H1 (cell line): ENCODE results near the gene CRNN. TPM values are rescaled to one million over a fixed set of nuclear protein-coding genes. Genes with fewer than 3 reads are reported as not detected.

ENCODE experiments used
- CTCF ChIA-PET: fragments of 300-600 bp; sonication (Branson Sonifier 250); formaldehyde crosslinking; loops from one replicate; lab custom pipeline; 2021; ENCODE audit not compliant: partially characterized antibody; lab: Charles Lee
- POLR2A ChIA-PET: fragments of 300-600 bp; sonication (Branson Sonifier 250); formaldehyde crosslinking; loops from one replicate; lab custom pipeline; 2021; ENCODE audit warnings: inconsistent platforms; ENCODE audit not compliant: partially characterized antibody; lab: Charles Lee
- DNase-seq, 2 experiments: peaks; one replicate each; pipeline versions ENCODE4 v3.0.0 to v3.0.0-alpha.2; 2010 to 2022; ENCODE audit warnings: low spot score in 2 of 2, low read depth in 1 of 2, mixed read lengths in 1 of 2
- FAIRE-seq: peaks from 2 replicates; lab custom pipeline; 2011; peaks lifted over from hg19 to GRCh38; lab: Jason Lieb, UNC
- H2AFZ ChIP-seq: 2 replicates; pipeline ENCODE4 v1.8.1; 2012; ENCODE audit warnings: low read length, inconsistent platforms
- H2AK5ac ChIP-seq: 2 replicates; pipeline ENCODE4 v1.6.1; 2013; ENCODE audit warnings: low read depth, low read length
- H2BK120ac ChIP-seq: replicated peaks from 2 replicates; pipeline ENCODE3; 2013; ENCODE audit warnings: low read depth, low read length, inconsistent platforms
- H2BK12ac ChIP-seq: 2 replicates; pipeline ENCODE4 v1.6.1; 2013; ENCODE audit warnings: low read depth, low read length
- H2BK15ac ChIP-seq: 2 replicates; pipeline ENCODE4 v1.6.1; 2013; ENCODE audit warnings: low read length
- H2BK20ac ChIP-seq: 2 replicates; pipeline ENCODE4 v1.6.1; 2013; ENCODE audit warnings: low read length
- H2BK5ac ChIP-seq: 2 replicates; pipeline ENCODE4 v1.6.1; 2013; ENCODE audit warnings: low read depth, low read length
- H3K14ac ChIP-seq: 2 replicates; pipeline ENCODE4 v1.6.1; 2013; ENCODE audit warnings: inconsistent platforms; ENCODE audit not compliant: insufficient read length
- H3K18ac ChIP-seq: 2 replicates; pipeline ENCODE4 v1.6.1; 2013; ENCODE audit warnings: low read length; ENCODE audit errors: extremely low read depth
- H3K23ac ChIP-seq: 2 replicates; pipeline ENCODE4 v1.6.1; 2013; ENCODE audit warnings: inconsistent platforms; ENCODE audit not compliant: insufficient read length
- H3K23me2 ChIP-seq: 2 replicates; pipeline ENCODE4 v1.6.1; 2013; ENCODE audit warnings: low read depth, low read length
- H3K27ac ChIP-seq: 2 replicates; pipeline ENCODE4 v1.6.1; 2011; ENCODE audit warnings: low read depth, low read length, inconsistent platforms
- H3K27me3 ChIP-seq, 4 experiments: replicated peaks in 1 of 4; 1 replicate in 1 of 4; 2 replicates in 3 of 4; pipeline versions ENCODE4 v1.6.1 to v1.8.1; 2011 to 2013; ENCODE audit warnings: low read length in 3 of 4, mild to moderate bottlenecking in 3 of 4, inconsistent platforms in 2 of 4, mixed read lengths in 2 of 4, moderate library complexity in 1 of 4; ENCODE audit not compliant: control insufficient read depth in 3 of 4, insufficient read depth in 3 of 4; ENCODE audit errors: extremely low read depth in 1 of 4
- H3K36me3 ChIP-seq, 4 experiments: 2 replicates each; pipeline versions ENCODE4 v1.6.1 to v1.8.1; 2011 to 2013; ENCODE audit warnings: mild to moderate bottlenecking in 4 of 4, low read length in 3 of 4, moderate library complexity in 2 of 4, control low read depth in 1 of 4, inconsistent platforms in 1 of 4; ENCODE audit not compliant: insufficient read depth in 4 of 4, control insufficient read depth in 2 of 4
- H3K4ac ChIP-seq: replicated peaks from 2 replicates; pipeline ENCODE3; 2013; ENCODE audit warnings: low read length, low read depth, mixed read lengths, inconsistent platforms; ENCODE audit not compliant: insufficient read length
- H3K4me1 ChIP-seq, 4 experiments: replicated peaks in 1 of 4; 1 replicate in 1 of 4; 2 replicates in 3 of 4; pipeline versions ENCODE4 v1.6.1 to v1.8.1; 2011 to 2013; ENCODE audit warnings: low read length in 3 of 4, inconsistent platforms in 2 of 4, mixed read lengths in 1 of 4; ENCODE audit not compliant: insufficient read depth in 4 of 4, control insufficient read depth in 3 of 4
- H3K4me2 ChIP-seq, 2 experiments: 2 replicates each; pipeline versions ENCODE4 v1.6.1 to v1.8.1; 2011 to 2013; ENCODE audit warnings: low read depth in 2 of 2, low read length in 2 of 2, control low read depth in 1 of 2, inconsistent platforms in 1 of 2, mild to moderate bottlenecking in 1 of 2; ENCODE audit not compliant: insufficient read depth in 1 of 2
- H3K4me3 ChIP-seq, 4 experiments: fragments of 200-600, 300-600 bp in 1 of 4; sonication (generic), shearing (Covaris generic), sonication (Bioruptor Twin) in 1 of 4; 2 replicates each; pipeline versions ENCODE4 v1.5.1 to v1.8.1; 2011 to 2016; ENCODE audit warnings: low read length in 4 of 4, low read depth in 3 of 4, control low read depth in 2 of 4, inconsistent platforms in 2 of 4, mild to moderate bottlenecking in 2 of 4, mixed read lengths in 1 of 4, moderate library complexity in 1 of 4; ENCODE audit not compliant: insufficient read depth in 2 of 4; ENCODE audit errors: extremely low read depth in 1 of 4
- H3K56ac ChIP-seq: replicated peaks from 2 replicates; pipeline ENCODE3; 2013; ENCODE audit warnings: low read depth, mild to moderate bottlenecking, mixed read lengths, low read length, inconsistent platforms; ENCODE audit not compliant: insufficient read length
- H3K79me1 ChIP-seq: 2 replicates; pipeline ENCODE4 v1.6.1; 2013; ENCODE audit warnings: low read depth, low read length, control low read depth
- H3K79me2 ChIP-seq, 2 experiments: 2 replicates each; pipeline versions ENCODE4 v1.6.1 to v1.8.1; 2012 to 2013; ENCODE audit warnings: low read length in 2 of 2, mild to moderate bottlenecking in 2 of 2, inconsistent platforms in 1 of 2; ENCODE audit not compliant: insufficient read depth in 2 of 2, control insufficient read depth in 1 of 2
- H3K9ac ChIP-seq, 4 experiments: replicated peaks in 1 of 4; 1 replicate in 1 of 4; 2 replicates in 3 of 4; pipeline versions ENCODE4 v1.6.1 to v1.8.1; 2011 to 2013; ENCODE audit warnings: low read depth in 3 of 4, low read length in 3 of 4, control low read depth in 2 of 4, mild to moderate bottlenecking in 2 of 4, moderate library complexity in 2 of 4, inconsistent platforms in 1 of 4; ENCODE audit errors: extremely low read depth in 1 of 4
- H3K9me3 ChIP-seq, 2 experiments: 2 replicates each; pipeline versions ENCODE4 v1.6.1 to v1.8.1; 2012 to 2013; ENCODE audit warnings: mild to moderate bottlenecking in 2 of 2, moderate library complexity in 2 of 2, control low read depth in 1 of 2, inconsistent platforms in 1 of 2, low read depth in 1 of 2, low read length in 1 of 2, mixed read lengths in 1 of 2; ENCODE audit not compliant: insufficient read depth in 2 of 2
- H4K20me1 ChIP-seq, 2 experiments: replicated peaks in 1 of 2; 2 replicates each; pipeline versions ENCODE3 to v1.8.1; 2011 to 2013; ENCODE audit warnings: inconsistent platforms in 2 of 2, low read length in 2 of 2, mild to moderate bottlenecking in 1 of 2; ENCODE audit not compliant: insufficient read depth in 2 of 2, control insufficient read depth in 1 of 2
- H4K5ac ChIP-seq: 2 replicates; pipeline ENCODE4 v1.6.1; 2013; ENCODE audit warnings: low read length, low read depth, mixed read lengths, inconsistent platforms; ENCODE audit not compliant: insufficient read length
- H4K8ac ChIP-seq: 2 replicates; pipeline ENCODE4 v1.8.0; 2013; ENCODE audit warnings: mild to moderate bottlenecking, moderate library complexity, low read length, inconsistent platforms; ENCODE audit not compliant: insufficient read depth; ENCODE audit errors: extremely low read depth
- H4K91ac ChIP-seq: replicated peaks from 2 replicates; pipeline ENCODE3; 2013; ENCODE audit warnings: low read length, mixed read lengths, inconsistent platforms; ENCODE audit not compliant: insufficient read length
- BACH1 ChIP-seq: IDR thresholded peaks from 2 replicates; pipeline ENCODE4 v1.6.1; 2012; ENCODE audit warnings: low read length, improper control_type of control experiment
- BCL11A ChIP-seq, 2 experiments: IDR thresholded peaks; one replicate each; pipeline ENCODE4 v1.6.1; 2011; ENCODE audit warnings: low read depth in 2 of 2, low read length in 2 of 2, mild to moderate bottlenecking in 2 of 2
- CHD1 ChIP-seq: IDR thresholded peaks from 2 replicates; pipeline ENCODE4 v1.6.1; 2012; ENCODE audit warnings: low read depth, low read length, improper control_type of control experiment
- GTF2F1 ChIP-seq: IDR thresholded peaks from 2 replicates; pipeline ENCODE4 v1.6.1; 2012; ENCODE audit warnings: low read depth, low read length, improper control_type of control experiment, borderline replicate concordance
- KDM4A ChIP-seq: IDR thresholded peaks from one replicate; pipeline ENCODE4 v1.7.1; 2012; ENCODE audit warnings: low read depth, mild to moderate bottlenecking, moderate library complexity, low read length, inconsistent platforms; ENCODE audit not compliant: severe bottlenecking
- MAFK ChIP-seq: IDR thresholded peaks from 2 replicates; pipeline ENCODE4 v1.6.1; 2012; ENCODE audit warnings: low read depth, mild to moderate bottlenecking, improper control_type of control experiment, low read length
- POLR2A ChIP-seq, 2 experiments: IDR thresholded peaks; 1 replicate in 1 of 2; 2 replicates in 1 of 2; pipeline ENCODE4 v1.6.1; 2011; ENCODE audit warnings: low read depth in 2 of 2, low read length in 2 of 2, mild to moderate bottlenecking in 2 of 2; ENCODE audit errors: control extremely low read depth in 1 of 2
- POLR2AphosphoS5 ChIP-seq: IDR thresholded peaks from 2 replicates; pipeline ENCODE4 v1.6.1; 2011; ENCODE audit warnings: low read depth, low read length
- SP2 ChIP-seq: IDR thresholded peaks from 2 replicates; pipeline ENCODE4 v1.6.1; 2012; ENCODE audit warnings: mild to moderate bottlenecking, low read length, inconsistent platforms
- whole genome bisulfite sequencing, 2 experiments: shearing (Covaris generic) in 1 of 2; methylation state at CpG; one replicate each; pipeline versions ENCODE4 v1.1.6 to v1.1.7; 2013 to 2015; ENCODE audit warnings: low lambda C conversion rate in 2 of 2, mixed read lengths in 2 of 2, inconsistent platforms in 1 of 2, low coverage in 1 of 2, missing lambda C conversion rate in 1 of 2; ENCODE audit not compliant: insufficient replicate concordance in 2 of 2, insufficient coverage in 1 of 2, insufficient read length in 1 of 2; ENCODE audit errors: extremely low coverage in 1 of 2, missing lambda C conversion rate in 1 of 2; 5-methylcytosine and 5-hydroxymethylcytosine counted together
- polyA plus RNA-seq, 7 experiments: library from polyadenylated mRNA; depleted of rRNA in 3 of 7; stranded (reverse) in 5 of 7; unstranded in 2 of 7; fragments of >200 nt in 5 of 7; fragments of 200-250 nt in 2 of 7; gene quantifications; 1 replicate in 5 of 7; 2 replicates in 1 of 7; 4 replicates in 1 of 7; pipeline versions ENCODE4 v1.2.1 to v1.2.3, GENCODE V29; 2011 to 2013; ENCODE audit warnings: missing spikeins in 2 of 7, mixed read lengths in 2 of 7
- total RNA-seq: library from RNA; stranded (reverse); fragmentation: NEBNext Ultra II Directional; extraction: Animal tissue kit (Norgen Biotek cat#: 25700); gene quantifications from 2 replicates; pipeline ENCODE4 v1.2.1, GENCODE V29; 2021
- TF ChIP-seq, protein P1 (sequence below), 3 experiments: IDR thresholded peaks; 1 replicate in 2 of 3; 2 replicates in 1 of 3; pipeline versions ENCODE4 v1.5.1 to v1.6.1; 2011; ENCODE audit warnings: low read length in 3 of 3, mild to moderate bottlenecking in 3 of 3, inconsistent platforms in 2 of 3, low read depth in 1 of 3, moderate library complexity in 1 of 3; ENCODE audit not compliant: insufficient read depth in 1 of 3; ENCODE audit errors: control extremely low read depth in 1 of 3

CRNN gene
- total and polyA plus RNA-seq, 2 of the 8 experiments (the other 6 are each of a cell fraction or from before 2014, with no cell fraction given) = not detected

DNA sequence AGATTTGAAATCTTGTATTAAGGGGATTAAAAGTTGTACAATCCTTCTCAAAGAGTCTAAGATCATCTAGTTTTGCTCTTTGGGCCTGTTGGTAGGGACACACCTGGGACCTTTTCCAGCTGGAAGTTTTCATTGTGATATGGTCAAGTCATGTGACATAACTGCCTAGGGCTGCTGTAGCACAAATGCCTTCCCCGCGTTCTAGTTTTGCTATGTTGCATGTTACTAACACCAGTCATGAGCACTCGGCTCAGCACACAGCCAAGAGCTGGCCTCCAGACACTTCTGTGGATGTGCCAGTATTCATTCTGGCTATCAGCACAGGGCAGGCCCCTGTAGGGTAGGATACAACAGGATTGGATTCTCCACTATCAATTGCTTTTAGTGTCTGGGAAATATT, 39.6 kb downstream of the CRNN start:
- FAIRE-seq = no peak
- no peak overlapping the region for H2AK5ac ChIP-seq
- CTCF ChIA-PET = no interaction called here

More for the DNA sequence above, 39.6 kb downstream of the CRNN start:
- Histone ChIP-seq H2BK12ac (no peak overlapping the region), H3K36me3 (no peaks in the 10 kb centered on the region), H2BK15ac (no peak overlapping the region), H3K23me2 (no peaks in the 10 kb centered on the region), H4K5ac (no peak overlapping the region), H4K8ac (no peak overlapping the region), H3K4me2 (no peak overlapping the region), H4K20me1 (no peaks in the 10 kb centered on the region), H2BK120ac (no peak overlapping the region), H3K27me3 (no peaks in the 10 kb centered on the region), H2BK5ac (no peak overlapping the region), H2BK20ac (no peak overlapping the region), H3K9me3 (peaks cover 57% of the 10 kb centered on the region in 2 experiments)
- POLR2A ChIA-PET = no interaction called here
- no peak for TF ChIP-seq POLR2A (IDR thresholded peaks at IDR 0.05; ENCODE audit: control extremely low read depth in 1 of 2, low read depth in 2 of 2, low read length in 2 of 2)
- no peak for TF ChIP-seq SP2
- TF ChIP-seq CHD1 = no peak
- no peak for TF ChIP-seq KDM4A
- no peak for TF ChIP-seq POLR2AphosphoS5
- no peak for TF ChIP-seq GTF2F1
- TF ChIP-seq MAFK = no peak
- no peak for TF ChIP-seq BACH1
- no peak for TF ChIP-seq BCL11A (IDR thresholded peaks at IDR 0.05; ENCODE audit: low read depth in 2 of 2, low read length in 2 of 2)
- TF ChIP-seq, protein P1, sequence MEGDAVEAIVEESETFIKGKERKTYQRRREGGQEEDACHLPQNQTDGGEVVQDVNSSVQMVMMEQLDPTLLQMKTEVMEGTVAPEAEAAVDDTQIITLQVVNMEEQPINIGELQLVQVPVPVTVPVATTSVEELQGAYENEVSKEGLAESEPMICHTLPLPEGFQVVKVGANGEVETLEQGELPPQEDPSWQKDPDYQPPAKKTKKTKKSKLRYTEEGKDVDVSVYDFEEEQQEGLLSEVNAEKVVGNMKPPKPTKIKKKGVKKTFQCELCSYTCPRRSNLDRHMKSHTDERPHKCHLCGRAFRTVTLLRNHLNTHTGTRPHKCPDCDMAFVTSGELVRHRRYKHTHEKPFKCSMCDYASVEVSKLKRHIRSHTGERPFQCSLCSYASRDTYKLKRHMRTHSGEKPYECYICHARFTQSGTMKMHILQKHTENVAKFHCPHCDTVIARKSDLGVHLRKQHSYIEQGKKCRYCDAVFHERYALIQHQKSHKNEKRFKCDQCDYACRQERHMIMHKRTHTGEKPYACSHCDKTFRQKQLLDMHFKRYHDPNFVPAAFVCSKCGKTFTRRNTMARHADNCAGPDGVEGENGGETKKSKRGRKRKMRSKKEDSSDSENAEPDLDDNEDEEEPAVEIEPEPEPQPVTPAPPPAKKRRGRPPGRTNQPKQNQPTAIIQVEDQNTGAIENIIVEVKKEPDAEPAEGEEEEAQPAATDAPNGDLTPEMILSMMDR (IDR thresholded peaks at IDR 0.05; ENCODE audit: control extremely low read depth in 1 of 3, insufficient read depth in 1 of 3, low read depth in 1 of 3, low read length in 3 of 3) = no peak
- TF ChIP-seq, all 59 proteins: peak for 0
- H3K4me1 ChIP-seq = no peaks in the 10 kb centered on the region
- no peak overlapping the region for H3K14ac ChIP-seq
- no peak overlapping the region for H3K9ac ChIP-seq
- no peak overlapping the region for H3K4me3 ChIP-seq
- no peak overlapping the region for H3K56ac ChIP-seq
- no peaks in the 10 kb centered on the region for H3K79me2 ChIP-seq
- no peak overlapping the region for H3K27ac ChIP-seq
- 89% methylated on average over 3 of the region's 3 CpGs; no CpG with 5 or more reads in 1 of the 2 experiments for WGBS, 2 experiments
- H3K79me1 ChIP-seq = no peaks in the 10 kb centered on the region
- H3K18ac ChIP-seq = no peak overlapping the region
- no peak for DNase-seq
- H4K91ac ChIP-seq = no peak overlapping the region
- H2AFZ ChIP-seq = no peak overlapping the region
- no peak overlapping the region for H3K23ac ChIP-seq
- H3K4ac ChIP-seq = no peak overlapping the region
